ENCODE results near the gene MSRB3. TPM values are rescaled to one million over a fixed set of nuclear protein-coding genes. Genes with fewer than 3 reads are reported as not detected.

Gene MSRB3
- polyA plus RNA-seq, 1 of the 3 experiments (the other 2 are of a cell fraction): 24.3 TPM

DNA sequence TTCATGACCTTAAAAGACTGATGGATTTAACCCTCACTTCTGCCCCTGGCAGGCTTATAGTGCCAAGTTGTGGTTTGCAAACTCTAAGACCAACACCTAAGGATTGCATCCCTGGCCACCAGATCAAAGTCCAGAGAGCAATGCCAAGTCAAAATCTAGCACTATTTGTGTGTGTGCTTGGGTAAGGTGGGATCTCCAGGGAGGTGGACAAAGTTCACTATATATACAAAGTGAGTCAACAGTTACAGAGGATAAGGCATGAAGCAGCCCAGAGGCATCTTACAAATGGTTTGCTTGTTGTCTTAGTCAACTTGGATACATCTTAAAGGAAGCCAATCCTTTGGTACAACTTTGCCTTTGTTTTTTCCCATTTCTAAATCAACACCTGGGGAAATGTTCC lies 137.3 kb downstream of the MSRB3 start:
- CTCF ChIA-PET: no interaction called here
- Histone ChIP-seq H3K79me2 (ENCODE audit: insufficient read depth) (peaks cover 4% of the 10 kb centered on the region; the same call in 1 of the 2 replicates), H3K27ac (ENCODE audit: low read depth in 2 of 2, low read length in 1 of 2) (no peak overlapping the region), H3K4me3 (ENCODE audit: low read depth in 2 of 2, low read length in 1 of 2) (no peak overlapping the region), H3K36me3 (replicated peaks in 1 of 2; ENCODE audit: control insufficient read depth in 1 of 2, insufficient read depth in 2 of 2, low read length in 1 of 2) (peaks cover 0 to 22% of the 10 kb centered on the region in 2 experiments), H3K9ac (no peak overlapping the region), H3F3A (replicated peaks; ENCODE audit: insufficient read depth) (peaks cover 5% of the 10 kb centered on the region), H3K9me2 (no peaks in the 10 kb centered on the region), H3K4me2 (no peak overlapping the region), H2AFZ (ENCODE audit: low read depth) (no peak overlapping the region), H4K20me1 (ENCODE audit: insufficient read depth) (no peaks in the 10 kb centered on the region), H3K9me3 (peaks cover 4% of the 10 kb centered on the region), H3K27me3 (ENCODE audit: insufficient read depth) (no peaks in the 10 kb centered on the region), H3K4me1 (ENCODE audit: control insufficient read depth in 1 of 2, insufficient read depth in 2 of 2, low read depth in 1 of 2, low read length in 1 of 2) (no peaks in the 10 kb centered on the region)
- DNase-seq: no peak
- TF ChIP-seq EP300 (IDR thresholded peaks at IDR 0.05; ENCODE audit: borderline replicate concordance in 1 of 2, low read depth in 1 of 2, low read length in 1 of 2) (no peak), TEAD4 (IDR thresholded peaks at IDR 0.05; ENCODE audit: borderline replicate concordance, insufficient read depth) (no peak), MXI1 (IDR thresholded peaks at IDR 0.05; ENCODE audit: low read depth, low read length) (no peak), RCOR1 (IDR thresholded peaks at IDR 0.05; ENCODE audit: low read length) (no peak), YY1 (IDR thresholded peaks at IDR 0.05; ENCODE audit: low read depth) (no peak), SIN3A (IDR thresholded peaks at IDR 0.05; ENCODE audit: borderline replicate concordance, low read depth, low read length) (no peak), POLR2AphosphoS5 (IDR thresholded peaks at IDR 0.05; ENCODE audit: low read depth, low read length) (no peak), JUND (IDR thresholded peaks at IDR 0.05) (no peak), RAD21 (IDR thresholded peaks at IDR 0.05; ENCODE audit: low read length) (no peak), RFX5 (IDR thresholded peaks at IDR 0.05; ENCODE audit: low read length) (no peak), CHD2 (IDR thresholded peaks at IDR 0.05; ENCODE audit: low read length, partially characterized antibody) (no peak), FOXM1 (IDR thresholded peaks at IDR 0.05; ENCODE audit: low read depth) (no peak)
- TF ChIP-seq, protein P1, sequence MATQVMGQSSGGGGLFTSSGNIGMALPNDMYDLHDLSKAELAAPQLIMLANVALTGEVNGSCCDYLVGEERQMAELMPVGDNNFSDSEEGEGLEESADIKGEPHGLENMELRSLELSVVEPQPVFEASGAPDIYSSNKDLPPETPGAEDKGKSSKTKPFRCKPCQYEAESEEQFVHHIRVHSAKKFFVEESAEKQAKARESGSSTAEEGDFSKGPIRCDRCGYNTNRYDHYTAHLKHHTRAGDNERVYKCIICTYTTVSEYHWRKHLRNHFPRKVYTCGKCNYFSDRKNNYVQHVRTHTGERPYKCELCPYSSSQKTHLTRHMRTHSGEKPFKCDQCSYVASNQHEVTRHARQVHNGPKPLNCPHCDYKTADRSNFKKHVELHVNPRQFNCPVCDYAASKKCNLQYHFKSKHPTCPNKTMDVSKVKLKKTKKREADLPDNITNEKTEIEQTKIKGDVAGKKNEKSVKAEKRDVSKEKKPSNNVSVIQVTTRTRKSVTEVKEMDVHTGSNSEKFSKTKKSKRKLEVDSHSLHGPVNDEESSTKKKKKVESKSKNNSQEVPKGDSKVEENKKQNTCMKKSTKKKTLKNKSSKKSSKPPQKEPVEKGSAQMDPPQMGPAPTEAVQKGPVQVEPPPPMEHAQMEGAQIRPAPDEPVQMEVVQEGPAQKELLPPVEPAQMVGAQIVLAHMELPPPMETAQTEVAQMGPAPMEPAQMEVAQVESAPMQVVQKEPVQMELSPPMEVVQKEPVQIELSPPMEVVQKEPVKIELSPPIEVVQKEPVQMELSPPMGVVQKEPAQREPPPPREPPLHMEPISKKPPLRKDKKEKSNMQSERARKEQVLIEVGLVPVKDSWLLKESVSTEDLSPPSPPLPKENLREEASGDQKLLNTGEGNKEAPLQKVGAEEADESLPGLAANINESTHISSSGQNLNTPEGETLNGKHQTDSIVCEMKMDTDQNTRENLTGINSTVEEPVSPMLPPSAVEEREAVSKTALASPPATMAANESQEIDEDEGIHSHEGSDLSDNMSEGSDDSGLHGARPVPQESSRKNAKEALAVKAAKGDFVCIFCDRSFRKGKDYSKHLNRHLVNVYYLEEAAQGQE (IDR thresholded peaks at IDR 0.05; ENCODE audit: low read depth, low read length): no peak
- TF ChIP-seq, protein P2, sequence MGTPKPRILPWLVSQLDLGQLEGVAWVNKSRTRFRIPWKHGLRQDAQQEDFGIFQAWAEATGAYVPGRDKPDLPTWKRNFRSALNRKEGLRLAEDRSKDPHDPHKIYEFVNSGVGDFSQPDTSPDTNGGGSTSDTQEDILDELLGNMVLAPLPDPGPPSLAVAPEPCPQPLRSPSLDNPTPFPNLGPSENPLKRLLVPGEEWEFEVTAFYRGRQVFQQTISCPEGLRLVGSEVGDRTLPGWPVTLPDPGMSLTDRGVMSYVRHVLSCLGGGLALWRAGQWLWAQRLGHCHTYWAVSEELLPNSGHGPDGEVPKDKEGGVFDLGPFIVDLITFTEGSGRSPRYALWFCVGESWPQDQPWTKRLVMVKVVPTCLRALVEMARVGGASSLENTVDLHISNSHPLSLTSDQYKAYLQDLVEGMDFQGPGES (IDR thresholded peaks at IDR 0.05; ENCODE audit: low read depth, low read length): no peak
- TF ChIP-seq, protein P3, sequence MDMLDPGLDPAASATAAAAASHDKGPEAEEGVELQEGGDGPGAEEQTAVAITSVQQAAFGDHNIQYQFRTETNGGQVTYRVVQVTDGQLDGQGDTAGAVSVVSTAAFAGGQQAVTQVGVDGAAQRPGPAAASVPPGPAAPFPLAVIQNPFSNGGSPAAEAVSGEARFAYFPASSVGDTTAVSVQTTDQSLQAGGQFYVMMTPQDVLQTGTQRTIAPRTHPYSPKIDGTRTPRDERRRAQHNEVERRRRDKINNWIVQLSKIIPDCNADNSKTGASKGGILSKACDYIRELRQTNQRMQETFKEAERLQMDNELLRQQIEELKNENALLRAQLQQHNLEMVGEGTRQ (IDR thresholded peaks at IDR 0.05; ENCODE audit: borderline replicate concordance, low read depth, low read length): no peak
- TF ChIP-seq, protein P4, sequence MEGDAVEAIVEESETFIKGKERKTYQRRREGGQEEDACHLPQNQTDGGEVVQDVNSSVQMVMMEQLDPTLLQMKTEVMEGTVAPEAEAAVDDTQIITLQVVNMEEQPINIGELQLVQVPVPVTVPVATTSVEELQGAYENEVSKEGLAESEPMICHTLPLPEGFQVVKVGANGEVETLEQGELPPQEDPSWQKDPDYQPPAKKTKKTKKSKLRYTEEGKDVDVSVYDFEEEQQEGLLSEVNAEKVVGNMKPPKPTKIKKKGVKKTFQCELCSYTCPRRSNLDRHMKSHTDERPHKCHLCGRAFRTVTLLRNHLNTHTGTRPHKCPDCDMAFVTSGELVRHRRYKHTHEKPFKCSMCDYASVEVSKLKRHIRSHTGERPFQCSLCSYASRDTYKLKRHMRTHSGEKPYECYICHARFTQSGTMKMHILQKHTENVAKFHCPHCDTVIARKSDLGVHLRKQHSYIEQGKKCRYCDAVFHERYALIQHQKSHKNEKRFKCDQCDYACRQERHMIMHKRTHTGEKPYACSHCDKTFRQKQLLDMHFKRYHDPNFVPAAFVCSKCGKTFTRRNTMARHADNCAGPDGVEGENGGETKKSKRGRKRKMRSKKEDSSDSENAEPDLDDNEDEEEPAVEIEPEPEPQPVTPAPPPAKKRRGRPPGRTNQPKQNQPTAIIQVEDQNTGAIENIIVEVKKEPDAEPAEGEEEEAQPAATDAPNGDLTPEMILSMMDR (IDR thresholded peaks at IDR 0.05): no peak
- POLR2A ChIA-PET: no interaction called here
